ENCODE data around the gene FYN. TPM values are rescaled to one million over a fixed set of nuclear protein-coding genes. Genes with fewer than 3 reads are reported as not detected.
A peak's percentile ranks its signal among the peaks of the same experiment; 100 is the strongest.

FYN gene
- total and polyA plus RNA-seq, 10 of the 15 experiments (the other 5 are each of a cell fraction or from before 2014, with no cell fraction given): 51.4 to 247 (median 138) TPM

GRCh38 chr6:111741177-111741952 lies 131.9 kb downstream of the FYN start (continued):
- TF ChIP-seq JUNB (IDR thresholded peaks at IDR 0.05) (peak; percentile 70), GABPA (IDR thresholded peaks at IDR 0.05; ENCODE audit: low read depth) (peak; percentile 39; the same call in 1 of the 2 replicates), MLLT1 (IDR thresholded peaks at IDR 0.05) (0 out of 2 replicates have a peak, but pooled peaks have one; percentile 67), SUZ12 (IDR thresholded peaks at IDR 0.05; ENCODE audit: unreplicated experiment) (no peak), SMAD1 (IDR thresholded peaks at IDR 0.05; ENCODE audit: low read depth, partially characterized antibody) (peak; percentile 82), CBX5 (IDR thresholded peaks at IDR 0.05; ENCODE audit: low read depth) (peak; percentile 87; the same call in 1 of the 2 replicates), NFIC (IDR thresholded peaks at IDR 0.05; ENCODE audit: low read depth, low read length) (peak; percentile 91), CEBPB (IDR thresholded peaks at IDR 0.05; ENCODE audit: borderline replicate concordance in 1 of 2, low read depth in 2 of 2, low read length in 2 of 2) (0 out of 4 replicates have a peak, but pooled peaks of 1 of the 2 experiments have one; percentile 33), E4F1 (IDR thresholded peaks at IDR 0.05; ENCODE audit: borderline replicate concordance, partially characterized antibody) (no peak), HSF1 (IDR thresholded peaks at IDR 0.05; ENCODE audit: low read depth, low read length) (no peak), MTA2 (IDR thresholded peaks at IDR 0.05; ENCODE audit: low read depth) (peak; percentile 74), SKIL (IDR thresholded peaks at IDR 0.05; ENCODE audit: low read depth, poor library complexity, severe bottlenecking) (peak; percentile 52), PAX5 (IDR thresholded peaks at IDR 0.05; ENCODE audit: borderline replicate concordance, low read depth, low read length) (peak; percentile 41; the same call in 1 of the 2 replicates), MTA3 (IDR thresholded peaks at IDR 0.05; ENCODE audit: borderline replicate concordance, low read length) (peak; percentile 82), TCF12 (IDR thresholded peaks at IDR 0.05; ENCODE audit: low read depth, low read length) (peak; percentile 69), MAX (IDR thresholded peaks at IDR 0.05; ENCODE audit: low read depth, low read length) (no peak), ZBED1 (IDR thresholded peaks at IDR 0.05; ENCODE audit: borderline replicate concordance) (peak; percentile 81; the same call in 1 of the 2 replicates), BCL3 (IDR thresholded peaks at IDR 0.05; ENCODE audit: borderline replicate concordance, insufficient read depth, low read depth, low read length, poor library complexity, severe bottlenecking) (peak; percentile 98), RAD21 (IDR thresholded peaks at IDR 0.05; ENCODE audit: insufficient read depth, low read depth, low read length) (peak; percentile 32; the same call in 1 of the 2 replicates)
